HepG2 (cell line): ENCODE measurements around the gene ENO2. TPM values are rescaled to one million over a fixed set of nuclear protein-coding genes. Genes with fewer than 3 reads are reported as not detected.

Experiments used
- ATAC-seq: fragments of 200-7000 bp; cut with Tn5 transposase; 3 replicates; pipeline ENCODE4 v1.9.1; 2020; ENCODE audit warnings: mild to moderate bottlenecking, moderate library complexity
- BruUV-seq: library from RNA; stranded (reverse); fragments of 400-500 nt; replicated peaks from 2 replicates; lab custom pipeline; 2021; lab: Mats Ljungman, UMichigan
- CTCF ChIA-PET: fragments of 300-600 bp; formaldehyde crosslinking; extraction: SDS; loops from one replicate; lab custom pipeline; 2021; ENCODE audit warnings: low total read pairs, inconsistent platforms, low intra/inter-chr PET ratio; lab: Yijun Ruan, JAX
- POLR2A ChIA-PET: fragments of 350-600 bp; sonication (Branson Sonifier 250); formaldehyde crosslinking; loops from one replicate; lab custom pipeline; 2020; ENCODE audit warnings: antibody characterized with exemption, inconsistent platforms; lab: Yijun Ruan, JAX
- DNase-seq: peaks from one replicate; pipeline ENCODE4 v3.0.0-alpha.2; 2015; ENCODE audit warnings: low spot score
- FAIRE-seq: peaks from 3 replicates; lab custom pipeline; 2011; peaks lifted over from hg19 to GRCh38; lab: Jason Lieb, UNC
- H2AFZ ChIP-seq: one replicate; pipeline ENCODE4 v1.6.1; 2011; ENCODE audit warnings: low read length, inconsistent platforms
- H3K27ac ChIP-seq: fragments of 300-600 bp; 3 replicates; pipeline ENCODE4 v1.8.0; 2011; ENCODE audit warnings: mixed run types, mild to moderate bottlenecking, mixed read lengths, low read length, inconsistent platforms; ENCODE audit not compliant: insufficient read depth; ENCODE audit errors: extremely low read length
- H3K27me3 ChIP-seq, 2 experiments: fragments of 200-600 bp in 1 of 2; 2 replicates in 1 of 2; 3 replicates in 1 of 2; pipeline versions ENCODE4 v1.6.0 to v1.8.0; 2011; ENCODE audit warnings: low read length in 2 of 2, mild to moderate bottlenecking in 2 of 2, moderate library complexity in 2 of 2, inconsistent platforms in 1 of 2; ENCODE audit not compliant: insufficient read depth in 2 of 2, control insufficient read depth in 1 of 2
- H3K36me3 ChIP-seq, 2 experiments: fragments of 200-600 bp in 1 of 2; replicated peaks in 1 of 2; 2 replicates in 1 of 2; 3 replicates in 1 of 2; pipeline versions ENCODE4 v1.5.1 to v1.8.0; 2011; ENCODE audit warnings: low read length in 2 of 2, inconsistent platforms in 1 of 2; ENCODE audit not compliant: insufficient read depth in 2 of 2, control insufficient read depth in 1 of 2
- H3K4me1 ChIP-seq: 2 replicates; pipeline ENCODE4 v1.5.1; 2012; ENCODE audit warnings: low read length, inconsistent platforms; ENCODE audit not compliant: insufficient read depth
- H3K4me2 ChIP-seq: 2 replicates; pipeline ENCODE4 v1.6.0; 2011; ENCODE audit warnings: low read depth, low read length, inconsistent platforms
- H3K4me3 ChIP-seq, 3 experiments: fragments of 200-600 bp in 1 of 3; sonication (generic), shearing (Covaris generic) in 1 of 3; replicated peaks in 1 of 3; 2 replicates each; pipeline ENCODE4 v1.5.1; 2011 to 2016; ENCODE audit warnings: low read length in 3 of 3, inconsistent platforms in 2 of 3, low read depth in 2 of 3, mild to moderate bottlenecking in 2 of 3, control low read depth in 1 of 3, mixed read lengths in 1 of 3; ENCODE audit not compliant: insufficient read depth in 1 of 3
- H3K79me2 ChIP-seq: one replicate; pipeline ENCODE4 v1.6.1; 2011; ENCODE audit warnings: low read length, inconsistent platforms; ENCODE audit not compliant: insufficient read depth
- H3K9ac ChIP-seq: 2 replicates; pipeline ENCODE4 v1.6.0; 2011; ENCODE audit warnings: mild to moderate bottlenecking, low read depth, low read length, inconsistent platforms; ENCODE audit not compliant: insufficient read depth
- H3K9me3 ChIP-seq: 2 replicates; pipeline ENCODE4 v1.5.1; 2012; ENCODE audit warnings: mild to moderate bottlenecking, low read length
- H4K20me1 ChIP-seq: 2 replicates; pipeline ENCODE4 v1.6.0; 2011; ENCODE audit warnings: inconsistent platforms, mild to moderate bottlenecking, low read length, moderate library complexity; ENCODE audit not compliant: insufficient read depth
- ATF1 ChIP-seq: IDR thresholded peaks from 2 replicates; pipeline ENCODE4 v1.6.1; 2016; ENCODE audit warnings: mild to moderate bottlenecking, control low read depth
- DNMT3B ChIP-seq: conservative IDR thresholded peaks from 2 replicates; pipeline ENCODE4 v1.6.1; 2016; ENCODE audit warnings: missing biosample characterization, control low read depth
- ELF1 ChIP-seq: sonication (generic); formaldehyde crosslinking; IDR thresholded peaks from 2 replicates; pipeline ENCODE4 v1.4.0; 2020; ENCODE audit warnings: missing genetic modification reagents
- GPN1 ChIP-seq: sonication (generic); formaldehyde crosslinking; IDR thresholded peaks from 2 replicates; pipeline ENCODE4 v1.5.1; 2020; ENCODE audit warnings: missing genetic modification reagents, borderline replicate concordance
- MEIS2 ChIP-seq: sonication (generic); formaldehyde crosslinking; IDR thresholded peaks from 2 replicates; pipeline ENCODE4 v1.9.0; 2021; ENCODE audit warnings: mild to moderate bottlenecking, missing genetic modification reagents
- RAD21 ChIP-seq: fragments of 450-650 bp; formaldehyde crosslinking; IDR thresholded peaks from 2 replicates; pipeline ENCODE4 v1.5.0; 2020; ENCODE audit warnings: mild to moderate bottlenecking
- SMAD3 ChIP-seq: sonication (generic); formaldehyde crosslinking; IDR thresholded peaks from 2 replicates; pipeline ENCODE4 v1.4.0; 2020; ENCODE audit warnings: missing genetic modification reagents
- ZNF207 ChIP-seq: fragments of 450-650 bp; IDR thresholded peaks from 2 replicates; pipeline ENCODE4 v1.6.1; 2016; ENCODE audit warnings: antibody characterized with exemption, borderline replicate concordance
- ZNF567 ChIP-seq: sonication (generic); formaldehyde crosslinking; IDR thresholded peaks from 2 replicates; pipeline ENCODE4 v1.8.1; 2023; ENCODE audit warnings: mild to moderate bottlenecking, missing genetic modification reagents, borderline replicate concordance
- ZNF776 ChIP-seq: sonication (generic); formaldehyde crosslinking; IDR thresholded peaks from 2 replicates; pipeline ENCODE4 v1.4.0; 2020; ENCODE audit warnings: mild to moderate bottlenecking, missing genetic modification reagents
- WGBS: methylation state at CpG from one replicate; pipeline ENCODE4 v1.1.6; 2017; ENCODE audit warnings: low lambda C conversion rate; 5-methylcytosine and 5-hydroxymethylcytosine counted together
- in situ Hi-C: cut with HindIII; loops from 2 replicates; pipeline ENCODE4 v1.10.0; 2017; ENCODE audit warnings: low pct_unique_long_range_greater_than_20kb; ENCODE audit not compliant: extremely low pct_ligation_motif_present
- intact Hi-C: fragments of 100-400 bp; cut with micrococcal nuclease; formaldehyde crosslinking; loops from one replicate; pipeline ENCODE4 v1.10.0; 2022; ENCODE audit not compliant: unreplicated experiment
- polyA plus RNA-seq, 8 experiments: library from polyadenylated mRNA; depleted of rRNA in 3 of 8; stranded (reverse) in 7 of 8; unstranded in 1 of 8; fragments of >200 nt; fragmentation: Illumina TruSeq in 4 of 8; extraction: Trizol in 4 of 8; gene quantifications; 2 replicates each; pipeline versions ENCODE4 v1.2.1 to v1.2.3, GENCODE V29; 2011 to 2016; ENCODE audit warnings: low read depth in 4 of 8, missing spikeins in 1 of 8, mixed read lengths in 1 of 8; ENCODE audit not compliant: insufficient read depth in 1 of 8
- total RNA-seq, 5 experiments: library from RNA; depleted of rRNA; stranded (reverse); fragments of >200 nt; fragmentation: Illumina TruSeq; extraction: Trizol; gene quantifications; 2 replicates each; pipeline ENCODE4 v1.2.3, GENCODE V29; 2016; ENCODE audit warnings: low read depth in 1 of 5
- TF ChIP-seq, protein P1 (sequence below): IDR thresholded peaks from 2 replicates; pipeline ENCODE4 v1.6.1; 2016; ENCODE audit warnings: low read depth
- TF ChIP-seq, protein P2 (sequence below): sonication (generic); formaldehyde crosslinking; conservative IDR thresholded peaks from 2 replicates; pipeline ENCODE4 v1.8.0; 2022; ENCODE audit warnings: missing genetic modification reagents

ENO2 gene
- total and polyA plus RNA-seq, 2 of the 13 experiments (the other 11 are each of a cell fraction or from before 2014, with no cell fraction given) = 19.3 to 136 TPM

DNA sequence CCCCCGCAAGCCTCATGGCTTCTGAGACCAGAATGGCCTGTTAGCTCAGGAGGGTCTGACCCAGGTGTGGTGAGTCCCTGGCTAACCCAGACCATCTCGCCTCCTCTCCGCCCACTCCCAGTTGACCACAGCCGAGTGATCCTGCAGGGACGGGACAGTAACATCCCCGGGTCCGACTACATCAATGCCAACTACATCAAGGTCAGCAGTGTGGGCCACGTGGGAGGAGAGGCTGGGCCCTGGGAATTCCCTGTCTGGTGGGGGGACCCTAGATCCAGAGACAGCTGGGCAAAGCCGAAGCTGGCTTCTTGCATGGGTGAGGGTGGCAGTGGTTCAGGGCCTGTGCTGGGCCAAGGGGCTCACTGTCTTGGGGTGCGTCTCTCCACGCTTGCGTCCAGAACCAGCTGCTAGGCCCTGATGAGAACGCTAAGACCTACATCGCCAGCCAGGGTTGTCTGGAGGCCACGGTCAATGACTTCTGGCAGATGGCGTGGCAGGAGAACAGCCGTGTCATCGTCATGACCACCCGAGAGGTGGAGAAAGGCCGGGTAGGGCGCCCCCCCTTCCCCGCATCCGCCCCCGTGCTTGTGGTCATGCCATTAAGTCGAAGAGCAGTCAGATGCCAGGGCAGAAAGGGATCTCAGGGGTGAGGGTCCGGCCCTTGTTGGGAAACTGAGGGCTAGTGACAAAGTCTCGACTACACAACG lies 41.8 kb downstream of the ENO2 start:
- CTCF ChIA-PET = no interaction called here
- H4K20me1 ChIP-seq = no peaks in the 10 kb centered on the region
- in situ Hi-C loops = no loop called here
- FAIRE-seq = no peak
- no peak overlapping the region for H3K4me2 ChIP-seq
- no peaks in the 10 kb centered on the region for H3K79me2 ChIP-seq
- no peak for DNase-seq
- BruUV-seq = no TSS peak
- no peak overlapping the region for H3K27ac ChIP-seq
- intact Hi-C loops = no loop called here
- no peak overlapping the region for H3K9ac ChIP-seq
- no peak overlapping the region for H3K4me3 ChIP-seq
- POLR2A ChIA-PET = interaction anchor here (0.7 to 1.3 kb wide), 3 partner anchors 12 to 14 kb away, joined by 3 to 4 read pairs (median 4); partner anchors contain the start of genes C12orf57, EMG1, PHB2 and RNU7-1
- H3K9me3 ChIP-seq = no peaks in the 10 kb centered on the region
- TF ChIP-seq, protein P1, sequence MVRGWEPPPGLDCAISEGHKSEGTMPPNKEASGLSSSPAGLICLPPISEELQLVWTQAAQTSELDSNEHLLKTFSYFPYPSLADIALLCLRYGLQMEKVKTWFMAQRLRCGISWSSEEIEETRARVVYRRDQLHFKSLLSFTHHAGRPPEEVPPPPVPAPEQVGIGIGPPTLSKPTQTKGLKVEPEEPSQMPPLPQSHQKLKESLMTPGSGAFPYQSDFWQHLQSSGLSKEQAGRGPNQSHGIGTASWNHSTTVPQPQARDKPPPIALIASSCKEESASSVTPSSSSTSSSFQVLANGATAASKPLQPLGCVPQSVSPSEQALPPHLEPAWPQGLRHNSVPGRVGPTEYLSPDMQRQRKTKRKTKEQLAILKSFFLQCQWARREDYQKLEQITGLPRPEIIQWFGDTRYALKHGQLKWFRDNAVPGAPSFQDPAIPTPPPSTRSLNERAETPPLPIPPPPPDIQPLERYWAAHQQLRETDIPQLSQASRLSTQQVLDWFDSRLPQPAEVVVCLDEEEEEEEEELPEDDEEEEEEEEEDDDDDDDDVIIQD (CRISPR knock-in tag) = no peak
- no peak for TF ChIP-seq ZNF567 (CRISPR knock-in tag)
- TF ChIP-seq, all 625 proteins: peak for 0
- Histone ChIP-seq H3K36me3 (no peaks in the 10 kb centered on the region; a peak in 1 of 5 replicates), H3K4me1 (peaks cover 9% of the 10 kb centered on the region), H3K27me3 (no peaks in the 10 kb centered on the region), H2AFZ (no peak overlapping the region)
- 95% methylated on average over 20 of the region's 28 CpGs for WGBS
- ATAC-seq = no peak

DNA sequence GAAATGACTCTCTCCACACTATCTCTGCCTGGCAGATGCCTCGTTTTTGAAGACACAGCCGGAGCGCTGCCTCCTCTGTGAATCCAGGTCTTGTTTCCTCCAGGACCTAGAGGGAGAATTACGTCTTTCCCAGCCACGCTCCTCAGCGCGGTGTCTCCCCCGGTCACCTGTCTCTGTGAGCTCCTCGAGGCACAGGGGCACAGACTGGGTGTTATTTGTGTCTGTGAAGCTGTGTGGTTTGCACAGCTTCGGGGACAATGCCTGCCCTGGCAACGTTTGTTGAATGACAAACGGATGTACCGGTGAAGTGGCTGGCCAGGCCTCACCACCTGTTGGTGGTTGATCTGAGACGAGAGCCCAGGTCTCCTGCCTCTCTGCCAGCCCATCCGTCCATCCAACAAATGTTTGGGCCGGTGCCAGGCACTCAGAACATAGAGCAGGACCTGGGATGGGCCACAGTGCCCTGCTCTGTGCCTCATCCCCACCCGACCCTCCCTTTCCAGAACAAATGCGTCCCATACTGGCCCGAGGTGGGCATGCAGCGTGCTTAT lies 42.8 kb downstream of the ENO2 start:
- POLR2A ChIA-PET = interaction anchor here (1.3 to 8.0 kb wide), 2 partner anchors 12 to 13 kb away, joined by 4 to 180 read pairs; partner anchors contain the start of genes C12orf57 and RNU7-1

More for the DNA sequence above, 42.8 kb downstream of the ENO2 start:
- TF ChIP-seq ATF1 (CRISPR knock-in tag) (no peak), DNMT3B (CRISPR knock-in tag) (no peak), ELF1 (CRISPR knock-in tag) (no peak), SMAD3 (no peak), GPN1 (CRISPR knock-in tag) (no peak), RAD21 (CRISPR knock-in tag) (no peak), ZNF776 (CRISPR knock-in tag) (no peak), ZNF207 (no peak), MEIS2 (CRISPR knock-in tag) (no peak)
- TF ChIP-seq, protein P2, sequence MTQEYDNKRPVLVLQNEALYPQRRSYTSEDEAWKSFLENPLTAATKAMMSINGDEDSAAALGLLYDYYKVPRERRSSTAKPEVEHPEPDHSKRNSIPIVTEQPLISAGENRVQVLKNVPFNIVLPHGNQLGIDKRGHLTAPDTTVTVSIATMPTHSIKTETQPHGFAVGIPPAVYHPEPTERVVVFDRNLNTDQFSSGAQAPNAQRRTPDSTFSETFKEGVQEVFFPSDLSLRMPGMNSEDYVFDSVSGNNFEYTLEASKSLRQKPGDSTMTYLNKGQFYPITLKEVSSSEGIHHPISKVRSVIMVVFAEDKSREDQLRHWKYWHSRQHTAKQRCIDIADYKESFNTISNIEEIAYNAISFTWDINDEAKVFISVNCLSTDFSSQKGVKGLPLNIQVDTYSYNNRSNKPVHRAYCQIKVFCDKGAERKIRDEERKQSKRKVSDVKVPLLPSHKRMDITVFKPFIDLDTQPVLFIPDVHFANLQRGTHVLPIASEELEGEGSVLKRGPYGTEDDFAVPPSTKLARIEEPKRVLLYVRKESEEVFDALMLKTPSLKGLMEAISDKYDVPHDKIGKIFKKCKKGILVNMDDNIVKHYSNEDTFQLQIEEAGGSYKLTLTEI = no peak
- TF ChIP-seq, all 625 proteins: peak for 0
- H4K20me1 ChIP-seq = no peaks in the 10 kb centered on the region
- H3K79me2 ChIP-seq = no peaks in the 10 kb centered on the region
- CTCF ChIA-PET = no interaction called here
- FAIRE-seq (no peak), DNase-seq (no peak), ATAC-seq (no peak)
- no peaks in the 10 kb centered on the region for H3K27me3 ChIP-seq
- WGBS = 84% methylated on average over 11 of the region's 20 CpGs
- H2AFZ ChIP-seq = no peak overlapping the region
- intact Hi-C loops = no loop called here
- no peak overlapping the region for H3K4me2 ChIP-seq
- no peaks in the 10 kb centered on the region; a peak in 1 of 5 replicates for H3K36me3 ChIP-seq
- H3K27ac ChIP-seq = no peak overlapping the region
- no peak overlapping the region for H3K4me3 ChIP-seq
- BruUV-seq = no TSS peak
- H3K4me1 ChIP-seq = peaks cover 18% of the 10 kb centered on the region
- in situ Hi-C loops = no loop called here
- no peak overlapping the region for H3K9ac ChIP-seq
- H3K9me3 ChIP-seq = no peaks in the 10 kb centered on the region
